A549 (cell line): ENCODE data around the gene ZG16B.

Experiments used
- CTCF ChIP-seq: fragments of >200 bp; sonication (Bioruptor Twin); formaldehyde crosslinking; IDR thresholded peaks from 3 replicates; pipeline ENCODE4 v1.5.1; 2016
- EP300 ChIP-seq, 2 experiments: fragments of >200 bp; sonication (Bioruptor Twin); formaldehyde crosslinking; IDR thresholded peaks; 2 replicates in 1 of 2; 3 replicates in 1 of 2; pipeline ENCODE4 v1.6.1; 2016 to 2017
- POLR2AphosphoS2 ChIP-seq: conservative IDR thresholded peaks from 2 replicates; pipeline ENCODE4 v1.6.1; 2012; ENCODE audit warnings: low read length, improper control_type of control experiment, inconsistent platforms
- SREBF2 ChIP-seq: fragments of 450-650 bp; IDR thresholded peaks from 2 replicates; pipeline ENCODE4 v1.6.1; 2014; ENCODE audit warnings: mild to moderate bottlenecking, moderate library complexity

GRCh38 chr16:2854700-2855309 is 24.7 kb downstream of the ZG16B start:
- TF ChIP-seq POLR2AphosphoS2: no peak
- no peak for TF ChIP-seq SREBF2
- peak; percentile 42 for TF ChIP-seq CTCF
- no peak for TF ChIP-seq EP300 (IDR thresholded peaks at IDR 0.05)
